A549 (cell line): Measurements from ENCODE around the gene RHBG. TPM values are rescaled to one million over a fixed set of nuclear protein-coding genes. Genes with fewer than 3 reads are reported as not detected.

Source experiments
- ATAC-seq, 2 experiments: fragments of 200-7000 bp in 1 of 2; fragments of >200 bp in 1 of 2; cut with Nextera tagmentation in 1 of 2; cut with Tn5 transposase in 1 of 2; 3 replicates each; pipeline versions ENCODE4 v1.8.0 to v1.9.1; 2018 to 2020; ENCODE audit warnings: mild to moderate bottlenecking in 1 of 2, moderate library complexity in 1 of 2
- CTCF ChIA-PET: fragments of 300-600 bp; sonication (Branson Sonifier 250); formaldehyde crosslinking; extraction: SDS; loops from one replicate; lab custom pipeline; 2021; ENCODE audit warnings: antibody characterized with exemption, inconsistent platforms; lab: Yijun Ruan, JAX
- POLR2A ChIA-PET: fragments of 350-600 bp; formaldehyde crosslinking; extraction: SDS; loops from one replicate; lab custom pipeline; 2021; ENCODE audit warnings: antibody characterized with exemption, inconsistent platforms; lab: Yijun Ruan, JAX
- DNase-seq, 2 experiments: peaks; one replicate each; pipeline versions ENCODE4 v3.0.0 to v3.0.0-alpha.2; 2011 to 2016; ENCODE audit warnings: low read depth in 1 of 2, low spot score in 1 of 2
- FAIRE-seq: peaks from 2 replicates; lab custom pipeline; 2011; peaks lifted over from hg19 to GRCh38; lab: Jason Lieb, UNC
- H3K27ac ChIP-seq, 2 experiments: fragments of >200 bp; sonication (Bioruptor Twin); formaldehyde crosslinking; 3 replicates each; pipeline ENCODE4 v1.5.1; 2016 to 2017
- H3K4me1 ChIP-seq: fragments of >200 bp; sonication (Bioruptor Twin); formaldehyde crosslinking; 3 replicates; pipeline ENCODE4 v1.6.1; 2016
- H3K4me2 ChIP-seq: fragments of >200 bp; sonication (Bioruptor Twin); formaldehyde crosslinking; 3 replicates; pipeline ENCODE4 v1.6.1; 2016
- H3K4me3 ChIP-seq: fragments of >200 bp; sonication (Bioruptor Twin); formaldehyde crosslinking; 3 replicates; pipeline ENCODE4 v1.5.1; 2016
- H3K9me3 ChIP-seq: fragments of >200 bp; sonication (Bioruptor Twin); formaldehyde crosslinking; 3 replicates; pipeline ENCODE4 v1.6.1; 2016
- ATOH8 ChIP-seq: fragments of 250-450 bp; sonication (Bioruptor Pico); IDR thresholded peaks from 2 replicates; pipeline ENCODE4 v1.5.0; 2020; ENCODE audit warnings: low read depth, mild to moderate bottlenecking, moderate library complexity
- BHLHE40 ChIP-seq: IDR thresholded peaks from 2 replicates; pipeline ENCODE4 v1.6.1; 2012; ENCODE audit warnings: low read depth, low read length, inconsistent platforms
- CTCF ChIP-seq: fragments of >200 bp; sonication (Bioruptor Twin); formaldehyde crosslinking; IDR thresholded peaks from 3 replicates; pipeline ENCODE4 v1.5.1; 2016
- EHF ChIP-seq: fragments of 250-450 bp; sonication (Bioruptor Pico); IDR thresholded peaks from 2 replicates; pipeline ENCODE4 v1.5.0; 2020; ENCODE audit warnings: mild to moderate bottlenecking
- EP300 ChIP-seq, 2 experiments: fragments of >200 bp; sonication (Bioruptor Twin); formaldehyde crosslinking; IDR thresholded peaks; 2 replicates in 1 of 2; 3 replicates in 1 of 2; pipeline ENCODE4 v1.6.1; 2016 to 2017
- FOXS1 ChIP-seq: fragments of 250-450 bp; sonication (Bioruptor Pico); IDR thresholded peaks from 2 replicates; pipeline ENCODE4 v1.5.0; 2020; ENCODE audit warnings: mild to moderate bottlenecking, moderate library complexity
- GATA3 ChIP-seq: IDR thresholded peaks from 2 replicates; pipeline ENCODE4 v1.6.1; 2012; ENCODE audit warnings: borderline replicate concordance
- JUN ChIP-seq, 2 experiments: fragments of >200 bp; sonication (Bioruptor Twin); formaldehyde crosslinking; IDR thresholded peaks; 2 replicates in 1 of 2; 3 replicates in 1 of 2; pipeline ENCODE4 v1.6.1; 2016 to 2017
- JUNB ChIP-seq: fragments of >200 bp; sonication (Bioruptor Twin); formaldehyde crosslinking; IDR thresholded peaks from 2 replicates; pipeline ENCODE4 v1.6.1; 2016
- KDM1A ChIP-seq: fragments of 200-600 bp; sonication (generic); IDR thresholded peaks from 2 replicates; pipeline ENCODE4 v1.6.1; 2016; ENCODE audit warnings: low read depth, mild to moderate bottlenecking
- MAFK ChIP-seq: fragments of 450-650 bp; IDR thresholded peaks from 2 replicates; pipeline ENCODE4 v1.6.1; 2014; ENCODE audit not compliant: partially characterized antibody
- MAX ChIP-seq: IDR thresholded peaks from 2 replicates; pipeline ENCODE4 v1.6.1; 2012
- POLR2A ChIP-seq: IDR thresholded peaks from 2 replicates; pipeline ENCODE4 v1.6.1; 2012; ENCODE audit warnings: mild to moderate bottlenecking, low read length
- RAD21 ChIP-seq, 2 experiments: fragments of >200 bp in 1 of 2; sonication (Bioruptor Twin) in 1 of 2; formaldehyde crosslinking in 1 of 2; IDR thresholded peaks in 1 of 2; conservative IDR thresholded peaks in 1 of 2; 2 replicates in 1 of 2; 3 replicates in 1 of 2; pipeline ENCODE4 v1.6.1; 2012 to 2018; ENCODE audit warnings: inconsistent platforms in 1 of 2
- REST ChIP-seq: fragments of 200-600 bp; sonication (generic); IDR thresholded peaks from 2 replicates; pipeline ENCODE4 v1.6.1; 2016; ENCODE audit warnings: antibody characterized with exemption, mild to moderate bottlenecking, moderate library complexity
- SMC3 ChIP-seq: fragments of >200 bp; sonication (Bioruptor Twin); formaldehyde crosslinking; IDR thresholded peaks from 3 replicates; pipeline ENCODE4 v1.6.1; 2018; ENCODE audit warnings: inconsistent platforms
- TFCP2L1 ChIP-seq: fragments of 250-450 bp; sonication (Bioruptor Pico); IDR thresholded peaks from 2 replicates; pipeline ENCODE4 v1.5.0; 2021; ENCODE audit warnings: mild to moderate bottlenecking
- ZC3H11A ChIP-seq: fragments of 450-650 bp; IDR thresholded peaks from 2 replicates; pipeline ENCODE4 v1.6.1; 2014; ENCODE audit warnings: antibody characterized with exemption, mild to moderate bottlenecking
- WGBS: methylation state at CpG from one replicate; pipeline ENCODE4 v1.1.6; 2017; ENCODE audit errors: missing lambda C conversion rate; 5-methylcytosine and 5-hydroxymethylcytosine counted together
- polyA minus RNA-seq: library from RNA; depleted of rRNA, polyadenylated mRNA; stranded (reverse); fragments of >200 nt; gene quantifications from 2 replicates; pipeline ENCODE4 v1.2.3, GENCODE V29; 2011; rRNA and poly(A)+ RNA removed
- polyA plus RNA-seq, 4 experiments: library from polyadenylated mRNA; depleted of rRNA in 3 of 4; stranded (reverse); fragments of >200 nt; fragmentation: RNase III in 1 of 4; extraction: RNeasy Plus Mini Kit Qiagen cat#74134 plus additional on column Dnase treatment in 1 of 4; gene quantifications; 2 replicates in 3 of 4; 3 replicates in 1 of 4; pipeline ENCODE4 v1.2.3, GENCODE V29; 2011 to 2017

RHBG gene
- 0.04 and 0.06 TPM in 2 replicates for polyA plus RNA-seq (2011; rRNA removed)
- polyA plus RNA-seq (2012; cell fraction: cytosol; rRNA removed), result 0.04 and 0.09 TPM in 2 replicates
- 0.51 and 0.64 TPM in 2 replicates for polyA plus RNA-seq (2012; cell fraction: nucleus; rRNA removed)
- 0.08 TPM in 1 of 3 replicates, not detected in the others for polyA plus RNA-seq (2017; fragmentation: RNase III; extraction: RNeasy Plus Mini Kit Qiagen cat#74134 plus additional on column Dnase treatment)
- 0.19 TPM in 1 of 2 replicates, not detected in the other for polyA minus RNA-seq

GRCh38 chr1:156368889-156369684 lies at the start of gene RHBG:
Gene RHBG, plus strand, starts transcription at chr1:156369211. Its CDS starts 39 bp downstream, at chr1:156369250.
- FAIRE-seq (no peak), ATAC-seq (peak in 1 of 2 experiments; percentile 42; a peak in 3 of 6 replicates), DNase-seq (no peak)
- no peaks in the 10 kb centered on the region for H3K9me3 ChIP-seq
- H3K4me2 ChIP-seq, result peak within 1 kb of the TSS; percentile 74
- CTCF ChIA-PET, result interaction anchor here (1.7 to 31.5 kb wide), 4 partner anchors 9 to 79 kb away, joined by 4 to 543 read pairs (median 214); no protein-coding TSS in a partner anchor
- H3K4me1 ChIP-seq, result peaks cover 28% of the 10 kb centered on the region
- 55% methylated on average over 31 of the region's 48 CpGs for WGBS
- peak within 1 kb of the TSS; percentile 32; the same call in 2 of the 3 replicates for H3K4me3 ChIP-seq
- TF ChIP-seq EHF (CRISPR knock-in tag), result no peak
- TF ChIP-seq SMC3, result no peak
- TF ChIP-seq RAD21 (conservative IDR thresholded peaks at IDR 0.05 in 1 of 2, IDR thresholded peaks at IDR 0.05 in 1 of 2), result no peak
- TF ChIP-seq GATA3, result no peak
- no peak for TF ChIP-seq ZC3H11A
- TF ChIP-seq POLR2A, result no peak
- no peak for TF ChIP-seq TFCP2L1 (CRISPR knock-in tag)
- TF ChIP-seq EP300 (IDR thresholded peaks at IDR 0.05), result no peak
- TF ChIP-seq JUN (IDR thresholded peaks at IDR 0.05), result no peak
- no peak for TF ChIP-seq BHLHE40
- no peak for TF ChIP-seq MAFK
- TF ChIP-seq JUNB, result no peak
- TF ChIP-seq MAX, result no peak
- no peak for TF ChIP-seq FOXS1 (CRISPR knock-in tag)
- no peak for TF ChIP-seq REST
- TF ChIP-seq KDM1A, result no peak
- TF ChIP-seq, all 56 proteins: peak for 0
- H3K27ac ChIP-seq, result peak within 1 kb of the TSS in 1 of 2 experiments; percentile 62; a peak in 3 of 6 replicates
- POLR2A ChIA-PET, result no interaction called here

- Histone ChIP-seq H3K4me2 (no peak overlapping the region), H3K9me3 (no peaks in the 10 kb centered on the region), H3K27ac (no peak overlapping the region), H3K4me1 (no peaks in the 10 kb centered on the region), H3K4me3 (no peak overlapping the region)
- FAIRE-seq (no peak), DNase-seq (peak; percentile 33 to 35), ATAC-seq (peak; percentile 34 to 53; a peak in 4 of 6 replicates)
- POLR2A ChIA-PET, result interaction anchor here (1.1 to 1.8 kb wide), 2 partner anchors 15 to 18 kb away, joined by 3 to 4 read pairs; partner anchors contain the start of genes CCT3 and TSACC
- CTCF ChIA-PET, result interaction anchor here (0.7 to 3.9 kb wide), 20 partner anchors 11 to 226 kb away, joined by 3 to 34 read pairs (median 4); partner anchors contain the start of gene TMEM79
- WGBS, result 87% methylated on average over 1 of the region's 1 CpG
- TF ChIP-seq CTCF (peak; percentile 60), ATOH8 (CRISPR knock-in tag) (no peak), RAD21 (conservative IDR thresholded peaks at IDR 0.05 in 1 of 2, IDR thresholded peaks at IDR 0.05 in 1 of 2) (peak; percentile 40 to 52; a peak in 3 of 5 replicates), SMC3 (0 out of 3 replicates have a peak, but pooled peaks have one; percentile 9)
Observed at GRCh38 chr1:156319664-156320063, 49.3 kb upstream of the RHBG start.
